Uterus (tissue), 4 donors: ENCODE measurements around the gene CHCHD10. TPM values are rescaled to one million over a fixed set of nuclear protein-coding genes. Genes with fewer than 3 reads are reported as not detected.

Experiments used
- DNase-seq, 2 donors: peaks; one replicate each; pipeline ENCODE4 v3.0.0-alpha.2; 2019 to 2020
- H3K27ac ChIP-seq, 2 donors: fragments of 200-600 bp; sonication (generic); 1 replicate in 1 of 2; 2 replicates in 1 of 2; pipeline ENCODE4 v1.5.1; 2016 to 2018
- H3K27me3 ChIP-seq, 2 donors: fragments of 200-600 bp; sonication (generic); one replicate each; pipeline ENCODE4 v1.5.1; 2018 to 2019; ENCODE audit warnings: control low read depth in 1 of 2
- H3K36me3 ChIP-seq, 2 donors: fragments of 200-600 bp; sonication (generic); one replicate each; pipeline ENCODE4 v1.5.1; 2019; ENCODE audit warnings: control low read depth in 1 of 2
- H3K4me1 ChIP-seq, 2 donors: fragments of 200-600 bp; sonication (generic); one replicate each; pipeline ENCODE4 v1.5.1; 2018 to 2019; ENCODE audit warnings: control low read depth in 1 of 2
- H3K4me3 ChIP-seq, 2 donors: fragments of 200-600 bp; sonication (generic); 1 replicate in 1 of 2; 2 replicates in 1 of 2; pipeline ENCODE4 v1.5.1; 2018 to 2019; ENCODE audit warnings: mild to moderate bottlenecking in 1 of 2
- H3K9me3 ChIP-seq, 2 donors: fragments of 200-600 bp; sonication (generic); one replicate each; pipeline ENCODE4 v1.5.1; 2019; ENCODE audit warnings: control low read depth in 1 of 2
- POLR2A ChIP-seq, 2 donors: fragments of 450-650 bp; IDR thresholded peaks; one replicate each; pipeline ENCODE4 v1.6.1; 2016; ENCODE audit warnings: antibody characterized with exemption in 2 of 2, mild to moderate bottlenecking in 1 of 2, moderate library complexity in 1 of 2
- intact Hi-C: fragments of 100-400 bp; cut with DNase I; formaldehyde crosslinking; loops from one replicate; pipeline ENCODE4 v1.15.1; 2023; ENCODE audit warnings: low total_unique reads
- total RNA-seq, 4 donors: library from RNA; depleted of rRNA in 3 of 4; stranded (reverse); fragments of >200 nt in 3 of 4; gene quantifications; one replicate each; pipeline versions ENCODE4 v1.1.0 to v1.2.4, GENCODE V29; 2014 to 2023
- TF ChIP-seq, protein P1 (sequence below), 4 experiments: fragments of 200-600 bp in 2 of 4; fragments of 450-650 bp in 2 of 4; sonication (generic) in 2 of 4; IDR thresholded peaks; one replicate each; pipeline ENCODE4 v1.5.1; 2016 to 2019; ENCODE audit warnings: antibody characterized with exemption in 4 of 4, mild to moderate bottlenecking in 2 of 4, moderate library complexity in 1 of 4
- donor health status: DM: yes; HTN: yes; CAD: no.

Gene CHCHD10
- total RNA-seq, 4 donors from 2014 or later = 0.88 to 21.0 TPM; not detected in 2

DNA sequence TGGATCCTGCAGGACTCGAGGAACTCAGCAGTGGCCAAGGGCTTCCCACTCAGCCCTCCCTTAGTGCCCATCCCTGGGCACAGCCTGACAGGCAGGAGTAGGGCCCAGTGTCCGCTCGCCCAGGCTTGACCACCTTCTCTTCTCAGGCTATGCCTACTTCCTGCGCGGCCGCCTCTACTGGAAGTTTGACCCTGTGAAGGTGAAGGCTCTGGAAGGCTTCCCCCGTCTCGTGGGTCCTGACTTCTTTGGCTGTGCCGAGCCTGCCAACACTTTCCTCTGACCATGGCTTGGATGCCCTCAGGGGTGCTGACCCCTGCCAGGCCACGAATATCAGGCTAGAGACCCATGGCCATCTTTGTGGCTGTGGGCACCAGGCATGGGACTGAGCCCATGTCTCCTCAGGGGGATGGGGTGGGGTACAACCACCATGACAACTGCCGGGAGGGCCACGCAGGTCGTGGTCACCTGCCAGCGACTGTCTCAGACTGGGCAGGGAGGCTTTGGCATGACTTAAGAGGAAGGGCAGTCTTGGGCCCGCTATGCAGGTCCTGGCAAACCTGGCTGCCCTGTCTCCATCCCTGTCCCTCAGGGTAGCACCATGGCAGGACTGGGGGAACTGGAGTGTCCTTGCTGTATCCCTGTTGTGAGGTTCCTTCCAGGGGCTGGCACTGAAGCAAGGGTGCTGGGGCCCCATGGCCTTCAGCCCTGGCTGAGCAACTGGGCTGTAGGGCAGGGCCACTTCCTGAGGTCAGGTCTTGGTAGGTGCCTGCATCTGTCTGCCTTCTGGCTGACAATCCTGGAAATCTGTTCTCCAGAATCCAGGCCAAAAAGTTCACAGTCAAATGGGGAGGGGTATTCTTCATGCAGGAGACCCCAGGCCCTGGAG, 15.7 kb upstream of the CHCHD10 start:
- DNase-seq = no peak

DNA sequence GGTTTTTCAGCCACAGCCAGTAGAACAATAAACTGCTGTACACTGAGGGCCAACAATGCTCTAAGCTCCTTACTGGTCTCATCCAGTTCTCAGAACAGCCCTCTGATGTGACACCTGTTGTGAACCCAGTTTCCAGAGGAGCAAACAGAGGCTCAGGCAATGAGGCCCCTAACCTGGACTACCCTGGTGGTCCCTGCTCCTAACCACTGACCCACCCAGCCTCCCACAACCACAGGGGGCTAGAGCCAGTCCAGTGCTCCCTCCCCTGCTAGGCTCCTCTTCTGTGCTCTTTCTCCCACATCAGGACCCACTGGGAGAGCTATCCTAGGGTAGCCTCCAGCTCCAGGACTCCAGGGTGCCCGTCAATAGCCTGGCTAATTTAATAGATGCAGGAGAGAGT, 14.9 kb upstream of the CHCHD10 start:
- TF ChIP-seq, protein P1, sequence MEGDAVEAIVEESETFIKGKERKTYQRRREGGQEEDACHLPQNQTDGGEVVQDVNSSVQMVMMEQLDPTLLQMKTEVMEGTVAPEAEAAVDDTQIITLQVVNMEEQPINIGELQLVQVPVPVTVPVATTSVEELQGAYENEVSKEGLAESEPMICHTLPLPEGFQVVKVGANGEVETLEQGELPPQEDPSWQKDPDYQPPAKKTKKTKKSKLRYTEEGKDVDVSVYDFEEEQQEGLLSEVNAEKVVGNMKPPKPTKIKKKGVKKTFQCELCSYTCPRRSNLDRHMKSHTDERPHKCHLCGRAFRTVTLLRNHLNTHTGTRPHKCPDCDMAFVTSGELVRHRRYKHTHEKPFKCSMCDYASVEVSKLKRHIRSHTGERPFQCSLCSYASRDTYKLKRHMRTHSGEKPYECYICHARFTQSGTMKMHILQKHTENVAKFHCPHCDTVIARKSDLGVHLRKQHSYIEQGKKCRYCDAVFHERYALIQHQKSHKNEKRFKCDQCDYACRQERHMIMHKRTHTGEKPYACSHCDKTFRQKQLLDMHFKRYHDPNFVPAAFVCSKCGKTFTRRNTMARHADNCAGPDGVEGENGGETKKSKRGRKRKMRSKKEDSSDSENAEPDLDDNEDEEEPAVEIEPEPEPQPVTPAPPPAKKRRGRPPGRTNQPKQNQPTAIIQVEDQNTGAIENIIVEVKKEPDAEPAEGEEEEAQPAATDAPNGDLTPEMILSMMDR (IDR thresholded peaks at IDR 0.05) = no peak
- no peak for TF ChIP-seq POLR2A (IDR thresholded peaks at IDR 0.05)
- H3K4me1 ChIP-seq = peaks cover 0 to 6% of the 10 kb centered on the region in 2 donors
- H3K36me3 ChIP-seq = no peaks in the 10 kb centered on the region
- no peak overlapping the region for H3K27ac ChIP-seq
- no peak overlapping the region for H3K4me3 ChIP-seq
- no peak for DNase-seq
- intact Hi-C loops = no loop called here
- no peaks in the 10 kb centered on the region for H3K27me3 ChIP-seq
- no peaks in the 10 kb centered on the region for H3K9me3 ChIP-seq

More for the DNA sequence above, 15.7 kb upstream of the CHCHD10 start:
- TF ChIP-seq POLR2A (IDR thresholded peaks at IDR 0.05) = no peak
- TF ChIP-seq, protein P1 (IDR thresholded peaks at IDR 0.05) = no peak
- H3K27me3 ChIP-seq = no peaks in the 10 kb centered on the region
- no peak overlapping the region for H3K4me3 ChIP-seq
- H3K36me3 ChIP-seq = no peaks in the 10 kb centered on the region
- intact Hi-C loops = no loop called here
- H3K9me3 ChIP-seq = no peaks in the 10 kb centered on the region
- no peak overlapping the region for H3K27ac ChIP-seq
- H3K4me1 ChIP-seq = peaks cover 0 to 11% of the 10 kb centered on the region in 2 donors

DNA sequence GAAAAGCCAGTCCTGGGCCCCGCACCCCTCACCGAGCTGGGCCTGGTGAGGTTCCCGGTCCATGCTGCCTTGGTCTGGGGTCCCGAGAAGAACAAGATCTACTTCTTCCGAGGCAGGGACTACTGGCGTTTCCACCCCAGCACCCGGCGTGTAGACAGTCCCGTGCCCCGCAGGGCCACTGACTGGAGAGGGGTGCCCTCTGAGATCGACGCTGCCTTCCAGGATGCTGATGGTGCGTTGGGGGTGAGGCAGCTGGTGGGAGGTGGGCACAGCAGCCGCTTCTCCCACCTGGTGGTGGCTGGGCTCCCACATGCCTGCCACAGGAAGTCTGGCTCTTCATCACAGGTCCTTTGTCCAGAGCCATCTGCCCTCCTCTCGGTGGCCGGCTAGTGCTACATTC, 14.5 kb upstream of the CHCHD10 start:
- Histone ChIP-seq H3K27me3 (no peaks in the 10 kb centered on the region), H3K9me3 (no peaks in the 10 kb centered on the region), H3K4me3 (no peak overlapping the region), H3K36me3 (no peaks in the 10 kb centered on the region), H3K27ac (no peak overlapping the region), H3K4me1 (peaks cover 0 to 6% of the 10 kb centered on the region in 2 donors)
- no peak for DNase-seq
- intact Hi-C loops = no loop called here
- TF ChIP-seq, protein P1 (IDR thresholded peaks at IDR 0.05) = no peak

DNA sequence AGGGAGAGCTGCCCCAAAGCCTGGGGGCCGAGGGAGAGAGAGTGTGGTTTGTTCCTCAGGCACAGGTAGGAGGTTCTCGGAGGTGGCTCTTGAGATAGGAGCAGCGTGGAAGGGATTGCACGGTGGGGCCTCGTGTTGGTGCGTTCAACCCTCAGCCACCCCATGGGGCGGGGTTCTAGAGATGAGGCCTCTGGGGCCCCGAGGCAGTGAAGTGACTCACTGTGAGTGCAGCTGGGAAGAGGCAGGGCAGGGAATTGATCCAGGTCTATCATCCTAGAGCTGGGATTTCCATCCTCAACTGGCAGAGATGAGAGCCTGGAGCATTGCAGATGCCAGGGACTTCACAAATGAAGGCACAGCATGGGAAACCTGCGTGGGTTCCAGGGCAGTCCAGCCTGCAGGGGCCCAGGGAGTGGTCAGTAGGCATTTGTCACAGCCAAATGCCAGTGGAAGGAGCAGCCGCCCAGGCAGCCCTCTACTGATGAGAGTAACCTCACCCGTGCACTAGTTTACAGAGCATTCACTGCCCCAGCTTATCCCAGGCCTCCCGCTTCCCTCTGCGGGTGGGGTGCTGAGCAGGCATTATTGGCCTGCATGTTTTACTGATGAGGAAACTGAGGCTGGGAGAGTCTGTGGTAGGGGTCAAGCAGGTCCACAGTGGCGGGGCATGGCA, 13.9 kb upstream of the CHCHD10 start:
- intact Hi-C loops = no loop called here
- TF ChIP-seq POLR2A (IDR thresholded peaks at IDR 0.05) = no peak
- TF ChIP-seq, protein P1 (IDR thresholded peaks at IDR 0.05) = no peak
- Histone ChIP-seq H3K4me3 (no peak overlapping the region), H3K27ac (no peak overlapping the region), H3K9me3 (no peaks in the 10 kb centered on the region), H3K4me1 (peaks cover 0 to 6% of the 10 kb centered on the region in 2 donors), H3K27me3 (no peaks in the 10 kb centered on the region), H3K36me3 (no peaks in the 10 kb centered on the region)
- DNase-seq = no peak

DNA sequence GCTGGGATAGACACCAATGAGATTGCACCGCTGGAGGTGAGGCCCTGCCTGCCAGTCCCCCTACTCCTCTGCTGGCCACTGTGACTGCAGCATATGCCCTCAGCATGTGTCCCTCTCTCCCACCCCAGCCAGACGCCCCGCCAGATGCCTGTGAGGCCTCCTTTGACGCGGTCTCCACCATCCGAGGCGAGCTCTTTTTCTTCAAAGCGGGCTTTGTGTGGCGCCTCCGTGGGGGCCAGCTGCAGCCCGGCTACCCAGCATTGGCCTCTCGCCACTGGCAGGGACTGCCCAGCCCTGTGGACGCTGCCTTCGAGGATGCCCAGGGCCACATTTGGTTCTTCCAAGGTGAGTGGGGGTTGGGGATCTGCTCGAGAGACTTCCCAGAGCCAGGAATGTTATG, 13.3 kb upstream of the CHCHD10 start:
- DNase-seq = no peak
- peaks cover 0 to 2% of the 10 kb centered on the region in 2 donors for H3K4me1 ChIP-seq
- no peaks in the 10 kb centered on the region for H3K36me3 ChIP-seq
- no peak overlapping the region for H3K27ac ChIP-seq
- H3K27me3 ChIP-seq = no peaks in the 10 kb centered on the region
- H3K9me3 ChIP-seq = no peaks in the 10 kb centered on the region
- no peak overlapping the region for H3K4me3 ChIP-seq
- TF ChIP-seq POLR2A (IDR thresholded peaks at IDR 0.05) = no peak
- TF ChIP-seq, protein P1 (IDR thresholded peaks at IDR 0.05) = no peak
- intact Hi-C loops = no loop called here
